ENCODE measurements around the gene CYTL1.

The CYTL1 gene

DNA sequence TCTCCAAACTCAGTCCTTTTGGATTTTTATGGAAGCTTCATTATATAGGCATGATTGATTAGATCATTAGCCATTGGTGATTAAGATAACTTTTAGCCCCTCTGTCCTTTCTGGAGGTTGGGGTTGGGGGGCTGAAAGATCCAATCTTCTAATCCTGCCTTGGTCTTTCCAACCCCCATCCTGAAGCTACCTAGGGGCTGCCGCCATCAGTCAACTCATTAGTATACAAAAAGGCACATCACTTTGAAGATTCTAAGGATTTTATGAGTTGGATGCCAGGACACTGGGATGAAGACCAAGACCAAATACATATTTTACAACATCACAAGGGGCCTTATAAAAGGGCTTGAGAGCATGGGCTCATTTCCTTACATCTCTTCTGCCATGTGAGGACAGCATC is 47.5 kb downstream of the CYTL1 start:
- no peak for FAIRE-seq
- no peak for DNase-seq (ENCODE audit: low spot score)

- FAIRE-seq (no peak), DNase-seq (ENCODE audit: low spot score) (peak; percentile 19)
These were observed 50.0 kb downstream of the CYTL1 start for GRCh38 chr4:4969298-4969697.

- DNase-seq (ENCODE audit: low spot score) (no peak), FAIRE-seq (no peak)
These were observed 51.0 kb downstream of the CYTL1 start for GRCh38 chr4:4968161-4968725.
